Loucy (cell line): Measurements from ENCODE around the gene NMB.

Experiments used
- CTCF ChIP-seq: fragments of 200-600 bp; sonication (generic); conservative IDR thresholded peaks from 2 replicates; pipeline ENCODE4 v1.5.1; 2014; ENCODE audit warnings: mild to moderate bottlenecking, antibody characterized with exemption, low read length
- EZH2phosphoT487 ChIP-seq: fragments of 200-600 bp; IDR thresholded peaks from 2 replicates; pipeline ENCODE4 v1.6.1; 2018; ENCODE audit warnings: antibody characterized with exemption, mild to moderate bottlenecking, moderate library complexity, borderline replicate concordance

- no peak for TF ChIP-seq CTCF
- TF ChIP-seq EZH2phosphoT487, result no peak
These were observed 12.5 kb downstream of the NMB start for GRCh38 chr15:84645496-84645895.
